VCaP (cell line): Measurements from ENCODE around the gene DNAH5.

Experiments
- H3K27ac ChIP-seq: fragments of 450-650 bp; 2 replicates; pipeline ENCODE4 v1.5.1; 2017
- CTCF ChIP-seq: fragments of 450-650 bp; conservative IDR thresholded peaks from 2 replicates; pipeline ENCODE4 v1.5.1; 2017; ENCODE audit warnings: mild to moderate bottlenecking, moderate library complexity

Gene DNAH5

DNA sequence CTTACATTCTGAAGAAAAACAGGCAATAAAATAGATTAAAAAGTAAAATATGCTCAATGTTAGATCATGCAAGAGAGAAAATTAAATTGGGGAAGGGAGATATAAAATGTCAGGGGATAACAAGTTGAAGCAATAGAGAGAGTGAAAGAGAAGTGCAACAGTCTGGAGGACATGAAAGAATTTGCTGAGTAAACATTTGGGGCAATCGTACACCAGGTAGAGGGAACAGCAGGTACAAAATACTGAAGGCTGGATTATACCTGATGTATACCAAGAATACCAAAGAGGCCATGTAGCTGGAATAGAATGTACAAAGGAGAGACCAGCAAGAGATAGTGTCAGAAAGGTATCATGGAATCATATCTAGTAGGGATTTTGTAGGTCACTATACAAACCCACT lies 300.8 kb downstream of the DNAH5 start:
- H3K27ac ChIP-seq: no peak overlapping the region
- TF ChIP-seq CTCF: no peak

GRCh38 chr5:13643196-13643595 lies 301.3 kb downstream of the DNAH5 start:
- TF ChIP-seq CTCF: no peak
- H3K27ac ChIP-seq: no peak overlapping the region
